Measurements from ENCODE around the gene TAF4.

- no peak for TF ChIP-seq CTCF (IDR thresholded peaks at IDR 0.05)
- no peak for TF ChIP-seq POLR2A (IDR thresholded peaks at IDR 0.05)
Measured at GRCh38 chr20:62049342-62050165, 16.1 kb downstream of the TAF4 start.

All from testis (tissue), 2 donors.